ENCODE data around the gene DLG2. TPM values are rescaled to one million over a fixed set of nuclear protein-coding genes. Genes with fewer than 3 reads are reported as not detected.

DLG2 gene
- total RNA-seq, 2 donors from 2014 or later: 3.8 to 16.4 TPM

DNA sequence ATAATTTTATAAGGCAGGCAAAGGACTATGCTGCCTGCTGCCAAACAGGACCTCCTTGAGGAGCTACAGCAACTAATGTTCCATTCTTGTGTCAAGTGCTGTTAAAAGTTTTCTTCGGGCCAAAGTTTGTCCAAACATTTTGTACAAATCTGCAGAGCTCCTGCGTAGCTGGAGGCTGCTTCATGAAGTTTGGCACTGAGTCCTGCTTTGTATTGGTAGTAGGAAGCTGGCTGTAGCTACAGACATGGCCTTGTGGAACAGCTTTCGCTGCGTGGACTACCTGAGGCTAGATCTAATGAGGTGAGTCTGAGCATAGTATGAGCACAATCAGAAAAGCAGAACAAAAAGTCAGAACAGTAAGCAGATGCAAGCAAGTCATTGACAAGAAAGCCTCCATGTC is 528.1 kb downstream of the DLG2 start:
- ATAC-seq (ENCODE audit: insufficient number of reproducible peaks, low FRiP score, low read depth) (no peak), DNase-seq (ENCODE audit: low spot score) (no peak)
- TF ChIP-seq, protein P1, sequence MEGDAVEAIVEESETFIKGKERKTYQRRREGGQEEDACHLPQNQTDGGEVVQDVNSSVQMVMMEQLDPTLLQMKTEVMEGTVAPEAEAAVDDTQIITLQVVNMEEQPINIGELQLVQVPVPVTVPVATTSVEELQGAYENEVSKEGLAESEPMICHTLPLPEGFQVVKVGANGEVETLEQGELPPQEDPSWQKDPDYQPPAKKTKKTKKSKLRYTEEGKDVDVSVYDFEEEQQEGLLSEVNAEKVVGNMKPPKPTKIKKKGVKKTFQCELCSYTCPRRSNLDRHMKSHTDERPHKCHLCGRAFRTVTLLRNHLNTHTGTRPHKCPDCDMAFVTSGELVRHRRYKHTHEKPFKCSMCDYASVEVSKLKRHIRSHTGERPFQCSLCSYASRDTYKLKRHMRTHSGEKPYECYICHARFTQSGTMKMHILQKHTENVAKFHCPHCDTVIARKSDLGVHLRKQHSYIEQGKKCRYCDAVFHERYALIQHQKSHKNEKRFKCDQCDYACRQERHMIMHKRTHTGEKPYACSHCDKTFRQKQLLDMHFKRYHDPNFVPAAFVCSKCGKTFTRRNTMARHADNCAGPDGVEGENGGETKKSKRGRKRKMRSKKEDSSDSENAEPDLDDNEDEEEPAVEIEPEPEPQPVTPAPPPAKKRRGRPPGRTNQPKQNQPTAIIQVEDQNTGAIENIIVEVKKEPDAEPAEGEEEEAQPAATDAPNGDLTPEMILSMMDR (IDR thresholded peaks at IDR 0.05): no peak
- Histone ChIP-seq H3K9me3 (no peaks in the 10 kb centered on the region), H3K27me3 (replicated peaks; ENCODE audit: insufficient read depth) (no peaks in the 10 kb centered on the region), H3K4me1 (ENCODE audit: control insufficient read depth in 1 of 2, low read depth in 2 of 2) (no peaks in the 10 kb centered on the region), H3K27ac (no peak overlapping the region), H3K4me3 (no peak overlapping the region), H3K36me3 (no peaks in the 10 kb centered on the region)

DNA sequence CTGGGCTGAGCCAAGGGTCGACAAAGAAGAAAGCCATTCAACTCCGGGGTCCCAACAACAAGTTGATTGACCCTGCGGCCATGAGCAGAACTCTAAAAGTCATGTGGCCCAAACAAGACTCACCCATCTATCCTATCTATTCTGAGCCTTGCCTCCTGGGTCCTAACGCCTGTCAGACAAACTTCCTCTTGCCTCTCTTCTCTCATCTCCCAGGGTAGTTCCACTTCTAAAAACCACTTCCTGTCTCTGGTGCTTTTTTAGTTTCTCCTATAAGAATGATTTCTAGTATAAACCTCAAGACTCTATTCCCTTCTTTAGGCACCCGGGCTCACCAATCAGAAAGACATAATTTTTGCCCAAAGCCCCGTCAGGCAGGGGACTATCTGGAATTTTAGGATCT is 530.2 kb downstream of the DLG2 start:
- DNase-seq (ENCODE audit: low spot score) (no peak), ATAC-seq (ENCODE audit: insufficient number of reproducible peaks, low FRiP score, low read depth) (no peak)
- Histone ChIP-seq H3K9me3 (no peaks in the 10 kb centered on the region), H3K27ac (no peak overlapping the region), H3K4me3 (no peak overlapping the region), H3K4me1 (ENCODE audit: control insufficient read depth in 1 of 2, low read depth in 2 of 2) (no peaks in the 10 kb centered on the region), H3K27me3 (replicated peaks; ENCODE audit: insufficient read depth) (no peaks in the 10 kb centered on the region), H3K36me3 (no peaks in the 10 kb centered on the region)
- TF ChIP-seq, protein P1 (IDR thresholded peaks at IDR 0.05): no peak

DNA sequence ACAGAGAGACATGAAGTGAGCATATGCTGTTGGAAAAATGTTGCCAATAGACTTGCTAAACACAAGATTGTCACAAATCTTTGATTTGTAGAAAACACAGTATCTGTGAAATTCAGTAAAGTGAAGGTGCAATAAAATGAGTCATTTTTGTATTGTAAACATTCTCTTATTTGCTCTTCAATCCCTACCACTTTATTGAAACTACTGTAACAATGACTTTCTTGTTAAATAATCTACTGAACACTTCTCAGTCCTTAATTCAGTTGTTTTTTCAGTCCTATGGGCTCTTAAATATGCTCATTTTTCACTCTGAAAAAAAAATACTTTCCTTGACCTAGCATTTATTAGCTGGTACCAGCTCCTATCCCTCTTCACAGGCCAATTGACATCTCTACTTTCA is 531.9 kb downstream of the DLG2 start:
- TF ChIP-seq, protein P1 (IDR thresholded peaks at IDR 0.05): no peak
- no peak for ATAC-seq (ENCODE audit: insufficient number of reproducible peaks, low FRiP score, low read depth)
- no peak overlapping the region for H3K4me3 ChIP-seq

DNA sequence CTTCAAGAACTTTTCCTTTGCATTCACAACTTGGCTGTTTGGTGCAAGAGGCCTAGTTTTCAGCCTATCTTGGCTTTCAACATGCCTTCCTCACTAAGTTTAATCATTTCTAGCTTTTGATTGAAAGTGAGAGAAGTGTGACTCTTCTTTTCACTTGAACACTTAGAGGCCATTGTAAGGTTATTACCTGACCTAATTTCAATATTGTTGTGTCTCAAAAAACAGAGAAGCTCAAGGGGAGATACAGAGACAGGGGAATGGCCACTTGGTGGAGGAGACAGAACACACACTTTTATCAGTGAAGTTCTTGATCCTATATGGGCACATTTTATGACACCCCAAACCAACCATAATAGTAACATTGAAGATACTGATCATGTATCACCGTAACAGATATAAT is 532.3 kb downstream of the DLG2 start:
- H3K9me3 ChIP-seq: no peaks in the 10 kb centered on the region
- no peak overlapping the region for H3K27ac ChIP-seq
- H3K4me1 ChIP-seq (ENCODE audit: control insufficient read depth in 1 of 2, low read depth in 2 of 2): no peaks in the 10 kb centered on the region
- H3K36me3 ChIP-seq: no peaks in the 10 kb centered on the region
- no peak overlapping the region for H3K4me3 ChIP-seq
- TF ChIP-seq, protein P1 (IDR thresholded peaks at IDR 0.05): no peak
- no peaks in the 10 kb centered on the region for H3K27me3 ChIP-seq (replicated peaks; ENCODE audit: insufficient read depth)
- ATAC-seq (ENCODE audit: insufficient number of reproducible peaks, low FRiP score, low read depth): no peak
- DNase-seq (ENCODE audit: low spot score): no peak

More for the DNA sequence above, 531.9 kb downstream of the DLG2 start:
- H3K9me3 ChIP-seq: no peaks in the 10 kb centered on the region
- no peaks in the 10 kb centered on the region for H3K4me1 ChIP-seq (ENCODE audit: control insufficient read depth in 1 of 2, low read depth in 2 of 2)
- no peaks in the 10 kb centered on the region for H3K36me3 ChIP-seq
- H3K27ac ChIP-seq: no peak overlapping the region
- no peaks in the 10 kb centered on the region for H3K27me3 ChIP-seq (replicated peaks; ENCODE audit: insufficient read depth)
- no peak for DNase-seq (ENCODE audit: low spot score)

DNA sequence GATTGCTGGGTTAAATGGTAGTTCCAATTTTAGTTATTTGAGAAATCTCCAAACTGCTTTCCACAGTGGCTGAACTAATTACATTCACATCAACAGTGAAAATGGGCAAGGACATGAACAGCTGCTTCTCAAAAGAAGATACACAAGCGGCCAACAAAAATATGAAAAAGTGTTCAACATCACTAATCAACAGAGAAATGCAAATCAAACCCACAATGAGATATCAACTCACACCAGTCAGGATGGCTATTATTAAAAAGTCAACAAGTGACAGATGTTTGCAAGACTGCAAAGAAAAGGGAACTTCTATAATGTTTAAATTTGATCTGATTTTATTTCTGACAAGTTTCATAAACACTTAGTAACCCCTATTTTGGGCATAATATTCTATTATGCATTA is 537.5 kb downstream of the DLG2 start:
- TF ChIP-seq, protein P1 (IDR thresholded peaks at IDR 0.05): no peak
- DNase-seq (ENCODE audit: low spot score): no peak
- H3K4me1 ChIP-seq (ENCODE audit: control insufficient read depth in 1 of 2, low read depth in 2 of 2): no peaks in the 10 kb centered on the region
- H3K27me3 ChIP-seq (replicated peaks; ENCODE audit: insufficient read depth): no peaks in the 10 kb centered on the region
- no peaks in the 10 kb centered on the region for H3K36me3 ChIP-seq
- H3K9me3 ChIP-seq: no peaks in the 10 kb centered on the region
- no peak overlapping the region for H3K27ac ChIP-seq
- no peak overlapping the region for H3K4me3 ChIP-seq
- ATAC-seq (ENCODE audit: insufficient number of reproducible peaks, low FRiP score, low read depth): no peak

Measured in thoracic aorta (tissue), 2 donors.